ENCODE results near the gene SLC29A1. TPM values are rescaled to one million over a fixed set of nuclear protein-coding genes. Genes with fewer than 3 reads are reported as not detected.

Gene SLC29A1
- total RNA-seq, 1 donor from 2014 or later = 181 TPM

DNA sequence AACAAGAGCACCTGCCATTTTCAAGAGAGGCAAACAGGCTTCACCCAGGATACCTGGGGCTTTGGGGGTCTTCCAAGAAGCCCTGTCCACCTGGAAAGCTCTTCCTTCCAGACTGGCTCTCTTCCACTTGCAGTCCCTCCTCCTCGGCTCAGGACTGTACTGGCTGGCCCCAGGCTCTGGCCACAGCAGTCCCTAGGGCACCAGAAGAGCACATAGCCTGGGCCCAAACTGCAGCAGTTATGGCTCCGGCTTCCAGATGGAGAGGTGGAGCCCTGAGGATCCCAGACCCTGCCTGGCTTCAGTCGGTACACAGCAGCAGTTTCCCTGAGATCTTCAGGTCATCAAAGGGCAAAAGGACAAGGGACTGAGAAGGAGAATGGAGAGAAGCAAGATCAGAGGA lies 35.5 kb downstream of the SLC29A1 start:
- DNase-seq = no peak
- no peak for ATAC-seq (ENCODE audit: poor library complexity)
- intact Hi-C loops (cut with DNase I) = no loop called here

DNA sequence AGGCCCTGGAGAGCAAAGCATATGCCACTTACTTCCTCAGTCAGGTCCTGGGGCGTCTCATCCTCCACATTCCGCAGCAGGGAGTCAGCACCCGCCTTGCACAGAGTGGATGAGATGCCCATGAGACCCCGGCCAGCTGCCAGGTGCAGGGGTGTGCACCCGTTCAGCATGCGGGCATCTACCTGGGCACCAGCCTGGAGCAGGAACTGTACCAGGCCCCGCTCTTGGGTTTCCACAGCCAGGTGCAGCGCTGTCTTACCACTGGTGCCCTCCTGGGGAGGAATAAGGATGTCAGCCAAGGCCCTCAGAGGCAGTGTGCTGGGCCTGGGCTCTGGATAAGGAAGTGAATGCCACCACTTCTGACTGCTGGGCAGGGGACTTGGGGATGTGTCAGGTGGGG lies 36.6 kb downstream of the SLC29A1 start:
- no peak for ATAC-seq (ENCODE audit: poor library complexity)
- no peak for DNase-seq

GRCh38 chr6:44260451-44261297 lies 37.3 kb downstream of the SLC29A1 start:
- DNase-seq (no peak), ATAC-seq (ENCODE audit: poor library complexity) (no peak)
- intact Hi-C loops (cut with DNase I) = no loop called here

More for the DNA sequence above, 36.6 kb downstream of the SLC29A1 start:
- intact Hi-C loops (cut with DNase I) = no loop called here

GRCh38 chr6:44261581-44261980 lies 38.2 kb downstream of the SLC29A1 start:
- intact Hi-C loops (cut with DNase I) = no loop called here
- DNase-seq (no peak), ATAC-seq (ENCODE audit: poor library complexity) (no peak)

- no peak for DNase-seq
- intact Hi-C loops (cut with DNase I) = no loop called here
Observed at GRCh38 chr6:44262467-44263353, 39.3 kb downstream of the SLC29A1 start.

DNA sequence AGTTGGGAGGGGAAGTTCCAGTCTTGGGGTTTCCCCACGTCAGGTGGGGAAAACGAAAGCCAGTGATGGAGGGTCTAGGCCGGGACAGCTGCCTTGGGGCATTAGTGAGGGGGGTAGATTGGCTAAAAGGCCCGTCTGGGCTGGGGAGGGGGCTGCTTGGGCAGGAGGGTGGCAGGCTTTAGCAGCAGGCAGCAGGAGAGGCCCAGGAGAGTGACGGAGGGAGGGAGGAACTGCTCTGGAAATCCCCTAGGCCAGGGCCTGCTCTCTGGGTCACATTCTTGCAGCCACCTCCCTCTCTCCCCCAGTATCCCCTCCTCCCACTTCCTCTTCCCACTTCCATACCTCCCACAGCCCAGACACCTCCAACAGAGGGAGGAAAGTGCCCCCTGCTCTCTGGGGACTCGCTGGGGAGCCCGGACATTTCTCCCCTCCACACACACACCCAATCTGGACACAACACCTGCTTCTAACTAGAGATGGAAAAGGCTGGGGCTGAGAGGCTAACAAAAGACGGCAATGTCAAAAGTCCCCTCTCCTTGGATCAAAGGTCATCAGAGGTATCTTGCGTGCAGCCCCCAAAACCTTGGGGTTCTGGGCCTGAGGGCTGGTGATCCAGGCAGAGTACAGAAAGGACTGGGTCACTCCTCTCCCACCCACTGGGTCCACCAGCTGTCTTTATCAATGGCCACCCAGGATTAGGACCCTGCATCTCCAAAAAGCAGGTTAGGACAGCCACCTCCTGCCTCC lies 40.1 kb downstream of the SLC29A1 start:
- DNase-seq (no peak), ATAC-seq (ENCODE audit: poor library complexity) (no peak)
- intact Hi-C loops (cut with DNase I) = no loop called here

More at GRCh38 chr6:44262467-44263353, 39.3 kb downstream of the SLC29A1 start:
- ATAC-seq (ENCODE audit: poor library complexity) = no peak

- ATAC-seq (ENCODE audit: poor library complexity) (peak; percentile 6), DNase-seq (peak; percentile 79)
- intact Hi-C loops (cut with DNase I) = loop anchor here (5.0 kb wide), 1 partner anchor 43 kb away; no protein-coding TSS in a partner anchor
Observed at GRCh38 chr6:44264154-44265006, 41.0 kb downstream of the SLC29A1 start.

GRCh38 chr6:44265007-44265721 lies 41.8 kb downstream of the SLC29A1 start, which contains the start of gene NFKBIE:
TSS of gene NFKBIE (minus strand) at chr6:44265551. CDS start at chr6:44265346, 205 bp downstream.
- peak; percentile 97 for ATAC-seq (ENCODE audit: poor library complexity)
- intact Hi-C loops (cut with DNase I) = loop anchor here (5.0 kb wide), 1 partner anchor 42 kb away; no protein-coding TSS in a partner anchor
- peak; percentile 98 for DNase-seq

DNA sequence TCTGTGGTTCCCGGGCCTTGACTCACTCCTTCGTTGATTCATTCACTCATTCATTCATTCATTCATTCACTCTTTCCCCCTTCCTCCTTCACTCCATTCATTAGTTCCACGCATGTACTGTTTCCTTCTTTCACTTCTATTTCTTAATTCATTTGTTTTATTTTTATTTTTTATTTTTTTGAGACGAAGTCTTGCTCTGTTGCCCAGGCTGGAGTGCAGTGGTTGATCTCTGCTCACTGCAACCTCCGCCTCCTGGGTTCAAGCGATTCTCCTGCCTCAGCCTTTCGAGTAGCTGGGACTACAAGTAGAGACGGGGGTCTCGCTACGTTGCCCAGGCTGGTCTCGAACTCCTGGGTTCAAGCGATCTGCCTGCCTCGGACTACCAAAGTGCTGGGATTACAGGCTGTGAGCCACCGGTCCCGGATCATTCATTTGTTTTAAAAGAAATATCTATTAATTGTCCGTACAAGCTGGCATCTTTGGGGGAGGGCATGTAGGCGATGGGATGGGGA lies 42.4 kb downstream of the SLC29A1 start:
- no peak for ATAC-seq (ENCODE audit: poor library complexity)
- no peak for DNase-seq
- intact Hi-C loops (cut with DNase I) = loop anchor here (5.0 kb wide), 1 partner anchor 42 kb away; no protein-coding TSS in a partner anchor

GRCh38 chr6:44266347-44266746 lies 43.0 kb downstream of the SLC29A1 start:
- ATAC-seq (ENCODE audit: poor library complexity) (no peak), DNase-seq (no peak)
- intact Hi-C loops (cut with DNase I) = loop anchor here (5.0 kb wide), 1 partner anchor 41 kb away; no protein-coding TSS in a partner anchor

DNA sequence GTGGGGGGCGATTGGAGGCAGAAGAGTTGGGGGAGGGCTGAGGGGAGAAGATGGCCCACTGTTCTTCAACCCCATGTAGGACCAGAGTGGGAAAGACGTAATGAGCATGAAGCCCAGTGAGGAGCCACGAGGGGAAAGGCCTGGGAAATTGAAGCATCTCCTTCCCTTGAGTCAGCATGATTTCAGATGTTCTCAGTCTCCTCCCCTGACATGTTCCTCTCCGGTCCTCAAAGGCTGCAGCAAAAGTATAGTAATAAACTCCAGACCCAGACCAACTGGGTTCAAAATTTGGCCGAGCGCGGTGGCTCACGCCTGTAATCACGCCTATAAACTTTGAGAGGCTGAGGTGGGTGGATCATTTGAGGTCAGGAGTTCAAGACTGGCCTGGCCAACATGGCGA lies 43.9 kb downstream of the SLC29A1 start:
- DNase-seq (no peak), ATAC-seq (ENCODE audit: poor library complexity) (no peak)
- intact Hi-C loops (cut with DNase I) = loop anchor here (1.0 to 5.0 kb wide), 2 partner anchors 40 to 70 kb away; no protein-coding TSS in a partner anchor

DNA sequence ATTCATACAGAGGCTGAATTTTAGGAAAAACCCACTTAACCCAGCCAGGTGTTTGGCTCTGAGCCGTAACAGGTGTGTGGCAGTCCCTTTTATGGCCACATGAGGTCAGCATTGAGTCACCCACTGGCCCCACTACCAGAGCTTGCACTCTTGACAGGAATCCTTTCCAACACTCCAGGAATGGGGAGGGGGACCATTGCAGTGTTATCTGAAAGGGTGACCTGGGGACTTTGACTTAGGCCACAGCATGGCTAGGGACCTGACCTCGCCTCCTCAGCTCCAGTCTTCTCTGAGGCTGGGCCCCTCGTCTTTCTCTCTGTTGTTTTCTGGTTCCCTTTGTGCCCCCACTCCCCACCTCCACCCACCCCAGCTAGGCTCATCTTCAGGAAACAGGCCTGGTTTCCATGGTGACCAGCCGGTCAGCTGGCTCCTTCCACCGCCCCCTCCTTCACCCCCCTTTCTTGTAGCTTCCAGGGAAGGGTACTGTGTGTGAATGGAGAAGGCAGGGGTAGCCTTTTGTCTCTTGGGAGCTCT lies 44.8 kb downstream of the SLC29A1 start:
- DNase-seq = no peak

GRCh38 chr6:44269178-44269920 lies 46.0 kb downstream of the SLC29A1 start:
- ATAC-seq (ENCODE audit: poor library complexity) = no peak
- intact Hi-C loops (cut with DNase I) = loop anchor here (5.0 kb wide), 1 partner anchor 38 kb away; no protein-coding TSS in a partner anchor
- no peak for DNase-seq

More for the DNA sequence above, 44.8 kb downstream of the SLC29A1 start:
- ATAC-seq (ENCODE audit: poor library complexity) = no peak
- intact Hi-C loops (cut with DNase I) = loop anchor here (5.0 kb wide), 1 partner anchor 39 kb away; no protein-coding TSS in a partner anchor

DNA sequence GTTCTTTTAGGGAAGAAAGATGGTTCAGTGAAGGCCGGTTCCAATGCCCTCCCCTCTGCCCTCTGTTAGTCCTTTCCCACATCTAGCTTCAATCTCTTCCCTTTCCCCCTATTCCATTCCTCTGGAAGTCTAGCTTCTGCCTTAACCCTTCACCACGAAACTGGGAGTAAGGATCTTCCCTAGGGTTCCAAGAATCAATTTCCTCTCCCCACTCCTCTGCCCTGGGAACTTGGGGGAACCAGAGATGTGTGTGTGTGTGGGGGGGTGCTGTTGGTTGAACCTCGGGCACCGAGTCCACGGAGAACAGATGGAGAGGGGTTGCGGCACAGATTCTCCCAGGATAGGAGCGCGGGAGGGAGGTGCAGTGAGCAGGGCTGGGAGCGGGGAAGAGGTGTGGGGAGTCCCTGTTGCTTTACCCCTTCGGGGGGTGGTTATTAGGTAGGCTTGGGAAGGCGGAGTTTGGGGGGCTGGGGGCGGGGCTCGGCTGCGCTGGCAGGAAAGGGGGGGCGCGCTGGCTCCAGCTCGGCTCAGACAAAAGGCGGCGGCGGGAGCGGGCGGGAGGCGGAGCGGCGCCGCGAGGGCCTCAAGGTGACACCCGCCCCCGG lies 46.6 kb downstream of the SLC29A1 start, which contains the start of gene TMEM151B:
TMEM151B (plus strand) TSS at position 530 of the 605 bp plus-strand sequence. CDS start 293 bp downstream, outside the sequence.
- intact Hi-C loops (cut with DNase I) = loop anchor here (5.0 kb wide), 1 partner anchor 37 kb away; no protein-coding TSS in a partner anchor
- no peak for ATAC-seq (ENCODE audit: poor library complexity)
- DNase-seq = no peak

Measured in Right ventricle myocardium superior (tissue), 1 donor.